GM15510 (cell line): ENCODE results near the gene CSF1.

Source experiments
- POLR2A ChIP-seq: IDR thresholded peaks from 3 replicates; pipeline ENCODE4 v1.6.1; 2011; ENCODE audit warnings: borderline replicate concordance; ENCODE audit not compliant: insufficient read length; ENCODE audit errors: extremely low read depth

The CSF1 gene

DNA sequence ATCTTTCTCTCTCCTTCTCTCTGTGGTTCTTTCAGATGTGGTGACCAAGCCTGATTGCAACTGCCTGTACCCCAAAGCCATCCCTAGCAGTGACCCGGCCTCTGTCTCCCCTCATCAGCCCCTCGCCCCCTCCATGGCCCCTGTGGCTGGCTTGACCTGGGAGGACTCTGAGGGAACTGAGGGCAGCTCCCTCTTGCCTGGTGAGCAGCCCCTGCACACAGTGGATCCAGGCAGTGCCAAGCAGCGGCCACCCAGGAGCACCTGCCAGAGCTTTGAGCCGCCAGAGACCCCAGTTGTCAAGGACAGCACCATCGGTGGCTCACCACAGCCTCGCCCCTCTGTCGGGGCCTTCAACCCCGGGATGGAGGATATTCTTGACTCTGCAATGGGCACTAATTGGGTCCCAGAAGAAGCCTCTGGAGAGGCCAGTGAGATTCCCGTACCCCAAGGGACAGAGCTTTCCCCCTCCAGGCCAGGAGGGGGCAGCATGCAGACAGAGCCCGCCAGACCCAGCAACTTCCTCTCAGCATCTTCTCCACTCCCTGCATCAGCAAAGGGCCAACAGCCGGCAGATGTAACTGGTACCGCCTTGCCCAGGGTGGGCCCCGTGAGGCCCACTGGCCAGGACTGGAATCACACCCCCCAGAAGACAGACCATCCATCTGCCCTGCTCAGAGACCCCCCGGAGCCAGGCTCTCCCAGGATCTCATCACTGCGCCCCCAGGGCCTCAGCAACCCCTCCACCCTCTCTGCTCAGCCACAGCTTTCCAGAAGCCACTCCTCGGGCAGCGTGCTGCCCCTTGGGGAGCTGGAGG is 12.7 kb downstream of the CSF1 start:
- no peak for TF ChIP-seq POLR2A

DNA sequence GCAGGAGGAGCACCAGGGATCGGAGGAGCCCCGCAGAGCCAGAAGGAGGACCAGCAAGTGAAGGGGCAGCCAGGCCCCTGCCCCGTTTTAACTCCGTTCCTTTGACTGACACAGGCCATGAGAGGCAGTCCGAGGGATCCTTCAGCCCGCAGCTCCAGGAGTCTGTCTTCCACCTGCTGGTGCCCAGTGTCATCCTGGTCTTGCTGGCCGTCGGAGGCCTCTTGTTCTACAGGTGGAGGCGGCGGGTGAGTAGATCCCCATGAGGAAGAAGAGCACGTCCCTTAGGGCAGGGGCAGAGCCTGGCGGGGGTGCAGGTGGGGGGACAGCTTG is 13.3 kb downstream of the CSF1 start:
- TF ChIP-seq POLR2A, result no peak

GRCh38 chr1:109924316-109924715 is 13.7 kb downstream of the CSF1 start:
- no peak for TF ChIP-seq POLR2A

DNA sequence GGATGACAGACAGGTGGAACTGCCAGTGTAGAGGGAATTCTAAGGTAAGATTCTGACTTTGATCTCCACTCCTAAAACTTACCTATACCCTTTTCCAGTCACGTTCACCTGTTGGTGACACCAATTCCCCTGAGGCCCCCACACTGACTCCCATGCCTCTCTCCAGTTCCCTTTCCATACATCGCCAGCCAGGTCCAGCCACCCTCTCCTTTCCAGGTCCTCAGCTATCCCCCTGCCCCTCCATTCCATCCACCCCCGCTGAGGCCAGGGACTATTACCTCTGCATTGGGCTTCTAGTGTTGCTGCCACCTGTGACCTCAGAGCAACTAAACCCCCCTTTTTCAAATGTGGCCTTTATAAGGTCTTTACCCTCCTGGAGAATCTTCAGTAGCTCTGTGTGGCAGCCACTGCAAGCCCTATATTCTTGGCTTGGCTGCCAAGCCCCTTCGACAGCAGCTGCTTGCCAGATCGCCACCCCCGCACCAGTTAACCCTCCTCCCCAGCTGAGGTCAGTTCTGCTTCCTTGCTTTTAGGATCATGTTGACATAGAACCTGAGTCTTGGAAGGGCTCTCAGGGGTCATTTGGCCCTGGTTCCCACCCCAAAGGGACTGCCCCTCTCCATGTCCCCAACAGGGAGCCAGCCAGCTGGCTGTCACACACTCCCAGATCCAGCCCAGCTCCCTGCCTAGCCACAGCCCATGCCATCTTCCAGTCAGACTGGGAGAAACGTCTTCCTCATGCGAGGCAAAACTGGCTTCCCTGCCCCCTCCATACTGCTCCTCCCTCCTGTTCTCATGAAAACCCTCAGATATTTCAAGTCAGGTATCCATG is 14.7 kb downstream of the CSF1 start:
- TF ChIP-seq POLR2A, result no peak

DNA sequence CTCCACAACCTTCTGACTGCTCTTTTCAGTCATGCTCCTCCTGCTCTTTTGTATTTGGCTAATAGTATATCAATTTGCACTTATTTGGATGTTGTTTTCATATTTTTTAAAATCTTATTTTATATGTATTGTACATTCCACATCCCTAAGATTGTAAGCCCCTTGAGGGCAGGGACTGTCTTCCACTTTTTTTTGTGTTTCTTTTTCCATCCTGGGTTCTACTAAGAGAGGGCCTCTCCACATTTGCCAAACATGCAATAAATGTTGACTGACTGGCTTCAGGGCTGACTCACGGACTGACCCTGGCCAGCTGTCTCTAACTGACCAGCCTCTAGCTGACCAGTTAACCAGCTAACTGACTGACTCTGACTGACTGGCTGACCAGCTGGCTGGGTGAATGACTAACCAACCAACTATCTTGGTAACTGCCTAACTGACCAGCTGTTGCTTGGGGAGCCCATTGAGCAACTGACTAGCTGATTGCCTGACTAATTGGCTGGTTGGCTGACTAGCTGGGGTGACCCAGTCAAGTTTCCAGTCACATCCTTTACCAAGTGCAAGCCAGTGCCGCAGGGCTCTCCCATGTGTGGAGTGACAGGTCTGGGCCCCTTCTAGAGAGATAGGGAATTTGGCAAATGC is 16.1 kb downstream of the CSF1 start:
- TF ChIP-seq POLR2A, result no peak

GRCh38 chr1:109927356-109927755 is 16.7 kb downstream of the CSF1 start:
- no peak for TF ChIP-seq POLR2A

- TF ChIP-seq POLR2A, result no peak
Measured at GRCh38 chr1:109927911-109928321, 17.3 kb downstream of the CSF1 start.

DNA sequence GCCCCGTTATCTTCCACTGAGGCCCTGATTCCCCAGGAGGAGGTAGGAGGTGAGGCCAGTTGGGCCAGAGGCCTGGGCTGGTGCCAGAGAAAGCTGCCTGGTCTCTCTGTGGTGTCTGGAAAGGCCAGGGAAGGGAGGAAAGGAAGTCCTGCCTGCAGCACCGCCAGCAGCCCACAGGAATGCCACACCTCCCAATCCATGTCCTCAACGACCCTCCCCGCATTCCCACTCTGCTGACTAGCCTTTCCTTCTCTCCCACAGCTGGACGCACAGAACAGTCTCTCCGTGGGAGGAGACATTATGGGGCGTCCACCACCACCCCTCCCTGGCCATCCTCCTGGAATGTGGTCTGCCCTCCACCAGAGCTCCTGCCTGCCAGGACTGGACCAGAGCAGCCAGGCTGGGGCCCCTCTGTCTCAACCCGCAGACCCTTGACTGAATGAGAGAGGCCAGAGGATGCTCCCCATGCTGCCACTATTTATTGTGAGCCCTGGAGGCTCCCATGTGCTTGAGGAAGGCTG is 18.0 kb downstream of the CSF1 start:
- TF ChIP-seq POLR2A, result no peak

GRCh38 chr1:109929170-109929569 is 18.5 kb downstream of the CSF1 start:
- TF ChIP-seq POLR2A, result no peak

DNA sequence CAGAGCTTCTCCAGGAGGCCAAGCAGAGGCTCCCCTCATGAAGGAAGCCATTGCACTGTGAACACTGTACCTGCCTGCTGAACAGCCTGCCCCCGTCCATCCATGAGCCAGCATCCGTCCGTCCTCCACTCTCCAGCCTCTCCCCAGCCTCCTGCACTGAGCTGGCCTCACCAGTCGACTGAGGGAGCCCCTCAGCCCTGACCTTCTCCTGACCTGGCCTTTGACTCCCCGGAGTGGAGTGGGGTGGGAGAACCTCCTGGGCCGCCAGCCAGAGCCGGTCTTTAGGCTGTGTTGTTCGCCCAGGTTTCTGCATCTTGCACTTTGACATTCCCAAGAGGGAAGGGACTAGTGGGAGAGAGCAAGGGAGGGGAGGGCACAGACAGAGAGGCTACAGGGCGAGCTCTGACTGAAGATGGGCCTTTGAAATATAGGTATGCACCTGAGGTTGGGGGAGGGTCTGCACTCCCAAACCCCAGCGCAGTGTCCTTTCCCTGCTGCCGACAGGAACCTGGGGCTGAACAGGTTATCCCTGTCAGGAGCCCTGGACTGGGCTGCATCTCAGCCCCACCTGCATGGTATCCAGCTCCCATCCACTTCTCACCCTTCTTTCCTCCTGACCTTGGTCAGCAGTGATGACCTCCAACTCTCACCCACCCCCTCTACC is 19.1 kb downstream of the CSF1 start:
- TF ChIP-seq POLR2A, result no peak

- no peak for TF ChIP-seq POLR2A
Measured at GRCh38 chr1:109930252-109930993, 19.8 kb downstream of the CSF1 start.

GRCh38 chr1:109931189-109931731 is 20.6 kb downstream of the CSF1 start:
- no peak for TF ChIP-seq POLR2A

GRCh38 chr1:109931911-109932636 is 21.4 kb downstream of the CSF1 start:
- TF ChIP-seq POLR2A, result no peak
